Uterus (tissue), 2 donors: ENCODE results near the gene LAIR1.

Experiments
- CTCF ChIP-seq, 4 experiments: fragments of 200-600 bp in 2 of 4; fragments of 450-650 bp in 2 of 4; sonication (generic) in 2 of 4; IDR thresholded peaks; one replicate each; pipeline ENCODE4 v1.5.1; 2016 to 2019; ENCODE audit warnings: antibody characterized with exemption in 4 of 4, mild to moderate bottlenecking in 2 of 4, moderate library complexity in 1 of 4
- POLR2A ChIP-seq, 2 donors: fragments of 450-650 bp; IDR thresholded peaks; one replicate each; pipeline ENCODE4 v1.6.1; 2016; ENCODE audit warnings: antibody characterized with exemption in 2 of 2, mild to moderate bottlenecking in 1 of 2, moderate library complexity in 1 of 2

GRCh38 chr19:54343868-54344267 is 20.9 kb downstream of the LAIR1 start:
- no peak for TF ChIP-seq POLR2A (IDR thresholded peaks at IDR 0.05)
- no peak for TF ChIP-seq CTCF (IDR thresholded peaks at IDR 0.05)
